ENCODE results near the gene PDXDC1.
"Not testable (repeated sequence)": the region's sequence is repeated elsewhere in the genome, so short reads cannot be mapped to it uniquely, and the experiment has no call there.

Gene PDXDC1

GRCh38 chr16:15008647-15009046 lies 33.8 kb downstream of the PDXDC1 start:
- DNase-seq (ENCODE audit: low read depth in 2 of 2, low spot score in 1 of 2): not testable (repeated sequence)

DNA sequence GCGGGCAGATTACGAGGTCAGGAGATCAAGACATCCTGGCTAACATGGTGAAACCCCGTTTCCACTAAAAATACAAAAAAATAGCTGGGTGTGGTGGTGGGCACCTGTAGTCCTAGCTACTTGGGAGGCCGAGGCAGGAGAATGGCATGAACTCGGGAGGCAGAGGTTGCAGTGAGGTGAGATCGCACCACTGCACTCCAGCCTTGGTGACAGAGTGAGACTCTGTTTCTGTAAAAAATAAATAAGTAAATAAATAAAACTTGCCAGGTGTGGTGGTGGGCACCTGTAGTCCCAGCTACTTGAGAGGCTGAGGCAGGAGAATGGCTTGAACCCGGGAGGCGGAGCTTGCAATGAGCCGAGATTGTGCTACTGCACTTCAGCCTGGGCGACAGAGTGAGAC lies 38.1 kb downstream of the PDXDC1 start:
- DNase-seq (ENCODE audit: low read depth in 2 of 2, low spot score in 1 of 2): not testable (repeated sequence)

- DNase-seq (ENCODE audit: low read depth in 2 of 2, low spot score in 1 of 2): not testable (repeated sequence)
Observed at GRCh38 chr16:15015671-15016070, 40.8 kb downstream of the PDXDC1 start.

- DNase-seq (ENCODE audit: low read depth in 2 of 2, low spot score in 1 of 2): not testable (repeated sequence)
Observed at GRCh38 chr16:15016354-15016753, 41.5 kb downstream of the PDXDC1 start.

DNA sequence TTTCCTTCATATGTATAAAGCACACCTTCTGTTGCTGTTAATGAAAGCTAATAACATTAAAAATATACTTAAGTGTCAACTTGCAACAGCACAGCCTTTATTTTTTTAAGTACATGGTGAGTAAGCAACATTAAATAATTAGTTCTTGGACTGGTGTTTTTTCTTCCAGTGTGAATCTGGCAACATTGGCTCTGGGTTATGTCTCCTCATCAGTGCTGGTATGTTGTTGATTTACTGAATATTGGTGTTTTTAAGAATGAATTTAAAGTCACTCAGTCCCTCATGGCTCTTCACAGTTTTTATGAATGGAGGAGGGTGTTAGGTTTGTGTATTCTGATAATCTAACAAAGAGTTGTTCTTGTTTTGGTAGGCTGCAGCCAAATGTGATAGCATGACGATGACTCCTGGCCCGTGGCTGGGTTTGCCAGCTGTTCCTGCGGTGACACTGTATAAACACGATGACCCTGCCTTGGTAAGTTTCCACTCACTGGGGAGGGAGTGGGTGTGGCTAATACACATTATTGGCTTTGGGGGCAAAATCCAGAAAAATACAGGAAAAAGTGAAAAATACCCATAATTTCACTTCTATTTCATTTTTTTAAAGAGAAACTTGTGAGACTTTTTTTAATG lies 42.2 kb downstream of the PDXDC1 start:
- not testable (repeated sequence) for DNase-seq (ENCODE audit: low read depth in 2 of 2, low spot score in 1 of 2)

DNA sequence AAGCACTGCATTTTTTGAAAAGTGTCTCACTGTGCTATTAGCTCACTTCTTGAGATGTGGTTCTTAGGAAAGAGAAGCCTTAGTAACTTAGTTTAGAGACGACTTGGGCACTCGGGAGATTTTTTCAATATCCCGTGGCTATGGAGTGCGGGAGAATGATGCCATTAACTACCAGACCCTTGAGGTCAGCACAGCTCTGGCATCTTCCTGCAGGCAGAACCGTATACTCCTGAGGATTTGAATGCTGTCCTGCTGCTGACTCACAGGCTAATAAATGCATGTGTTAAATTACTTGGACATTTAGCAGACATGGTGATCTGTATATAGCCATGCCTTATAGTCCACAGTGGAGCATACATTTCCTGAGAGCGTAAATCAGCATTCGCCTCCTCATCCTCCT lies 46.6 kb downstream of the PDXDC1 start:
- DNase-seq (ENCODE audit: low read depth in 2 of 2, low spot score in 1 of 2): not testable (repeated sequence)

DNA sequence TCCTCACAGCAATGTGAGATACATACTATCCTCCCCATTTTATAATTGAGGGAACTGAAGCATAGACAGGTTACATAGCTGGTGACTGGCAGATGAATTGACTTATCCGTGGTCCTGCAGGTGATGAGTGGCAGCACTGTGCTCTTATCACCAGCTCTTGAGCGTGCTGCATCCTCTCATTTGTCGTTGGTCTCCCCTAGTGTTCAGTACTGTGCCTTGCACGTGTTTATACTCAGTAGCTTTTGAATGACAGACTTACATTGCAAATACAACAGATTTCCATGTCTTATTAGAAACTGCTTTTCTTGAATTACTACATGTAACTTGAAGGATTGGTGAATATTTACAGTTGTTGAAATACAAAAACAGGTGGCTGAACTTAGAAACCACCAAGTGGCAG lies 47.4 kb downstream of the PDXDC1 start:
- DNase-seq (ENCODE audit: low read depth in 2 of 2, low spot score in 1 of 2): peak in 1 of 2 donors; percentile 15

DNA sequence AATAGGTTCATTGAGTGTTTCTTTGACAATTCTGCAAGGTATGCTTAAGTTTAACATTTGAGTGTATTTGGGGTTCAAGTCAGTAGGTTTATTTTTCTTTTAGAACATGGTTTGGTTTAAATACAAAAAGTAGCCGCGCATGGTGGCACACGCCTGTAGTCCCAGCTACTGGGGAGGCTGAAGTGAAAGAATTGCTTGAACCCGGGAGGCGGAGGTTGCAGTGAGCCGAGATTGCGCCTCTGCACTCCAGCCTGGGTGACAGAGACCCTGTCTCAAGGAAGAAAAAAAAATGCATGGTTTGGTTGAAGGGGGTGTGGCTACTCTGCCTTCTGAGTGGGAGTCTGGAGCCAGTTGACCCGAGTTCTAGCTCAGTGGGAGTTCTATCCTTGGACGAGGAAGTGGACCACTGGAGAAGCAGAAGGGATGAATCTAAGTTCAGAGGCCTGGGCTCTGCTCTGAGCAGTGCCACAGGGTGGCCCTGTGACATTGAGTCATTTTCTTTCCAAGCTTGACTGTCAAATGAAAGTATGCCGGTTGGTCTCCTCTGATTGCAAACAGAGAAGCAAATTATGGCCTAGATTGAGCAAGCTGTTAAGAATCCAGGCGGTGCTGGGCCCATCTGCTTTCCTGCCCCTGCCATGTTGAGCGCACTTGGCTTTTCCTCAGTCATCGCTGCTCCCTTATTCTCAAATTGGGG lies 48.7 kb downstream of the PDXDC1 start:
- not testable (repeated sequence) for DNase-seq (ENCODE audit: low read depth in 2 of 2, low spot score in 1 of 2)

- not testable (repeated sequence) for DNase-seq (ENCODE audit: low read depth in 2 of 2, low spot score in 1 of 2)
Observed at GRCh38 chr16:15024858-15025199, 50.0 kb downstream of the PDXDC1 start.

- DNase-seq (ENCODE audit: low read depth in 2 of 2, low spot score in 1 of 2): not testable (repeated sequence)
Observed at GRCh38 chr16:15025234-15025951, 50.6 kb downstream of the PDXDC1 start.

DNA sequence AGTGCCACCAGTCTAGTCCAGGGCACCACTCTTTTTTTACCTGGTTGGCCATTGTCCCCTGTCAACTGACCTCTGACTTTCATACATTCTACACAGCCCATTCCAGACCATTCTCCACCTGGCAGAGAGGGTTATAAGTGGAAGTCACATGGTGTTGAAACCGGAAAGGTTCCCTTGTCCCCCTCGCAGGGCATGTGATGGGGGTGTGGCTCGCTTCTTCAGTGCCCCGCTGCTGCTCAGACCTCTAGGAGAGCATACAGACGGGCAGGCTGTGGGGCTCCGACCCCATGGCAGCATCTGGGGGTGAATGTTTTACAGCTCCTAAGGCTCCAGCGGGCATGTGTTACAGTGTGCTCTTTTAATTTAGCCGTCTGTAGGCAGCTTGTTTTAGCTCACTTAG lies 52.2 kb downstream of the PDXDC1 start:
- not testable (repeated sequence) for DNase-seq (ENCODE audit: low read depth in 2 of 2, low spot score in 1 of 2)

DNA sequence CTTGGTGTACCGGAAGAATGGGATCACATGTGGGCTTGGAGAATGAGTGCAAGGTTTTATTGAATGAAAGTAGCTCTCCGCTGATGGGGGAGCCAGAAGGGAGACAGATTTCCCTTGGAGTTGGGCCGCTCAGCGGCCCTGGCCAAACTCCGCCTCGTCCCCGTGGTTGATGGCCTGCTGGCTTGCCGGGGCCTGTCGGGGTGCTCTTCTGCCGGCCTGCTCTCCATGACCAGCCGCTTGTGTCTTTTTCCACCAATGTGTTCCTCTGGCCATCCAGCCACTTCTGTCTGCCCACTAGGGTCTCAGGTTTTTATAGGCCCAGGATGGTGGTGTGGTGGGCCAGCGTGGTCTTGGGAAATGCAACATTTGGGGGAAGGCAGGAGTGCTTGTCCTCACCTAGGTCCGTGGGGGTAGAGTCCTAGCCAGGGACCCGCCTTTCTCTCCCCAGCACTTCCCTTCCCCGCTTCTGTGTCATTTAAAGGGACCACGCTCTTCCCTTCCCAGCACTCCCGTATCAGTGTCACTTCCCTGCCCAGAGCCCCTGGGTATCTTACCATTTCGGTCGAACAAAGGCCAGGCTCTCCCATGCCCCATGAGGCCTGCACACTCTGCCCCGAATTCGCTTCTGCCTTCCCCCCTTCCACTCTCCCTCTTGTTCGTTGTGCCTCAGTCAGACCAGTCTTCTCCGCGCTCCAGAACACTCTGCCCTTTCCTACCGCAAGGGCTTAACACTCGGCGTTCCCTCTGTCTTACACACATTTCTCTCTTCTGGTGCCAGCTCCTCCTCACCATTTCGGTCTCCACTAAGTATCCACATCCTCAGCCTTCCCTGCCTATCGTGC lies 52.9 kb downstream of the PDXDC1 start:
- not testable (repeated sequence) for DNase-seq (ENCODE audit: low read depth in 2 of 2, low spot score in 1 of 2)

DNA sequence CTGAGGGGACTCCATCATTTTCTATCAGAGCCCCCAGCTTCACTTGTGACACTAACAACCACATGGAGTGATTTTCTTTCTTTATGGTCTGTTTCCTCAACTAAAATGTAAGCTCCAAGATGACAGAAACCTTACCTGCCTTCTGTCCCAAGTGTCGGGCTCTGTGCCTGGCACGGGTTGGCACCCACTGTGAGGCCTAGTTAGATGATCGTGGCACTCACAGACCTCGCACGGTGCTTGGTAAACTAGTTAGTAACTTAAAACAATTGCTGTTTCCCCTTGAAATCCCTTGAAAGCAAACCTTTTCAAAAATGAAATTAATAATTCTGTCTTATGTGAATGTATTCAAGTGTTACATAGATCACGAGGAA lies 53.5 kb downstream of the PDXDC1 start:
- DNase-seq (ENCODE audit: low read depth in 2 of 2, low spot score in 1 of 2): not testable (repeated sequence)

DNA sequence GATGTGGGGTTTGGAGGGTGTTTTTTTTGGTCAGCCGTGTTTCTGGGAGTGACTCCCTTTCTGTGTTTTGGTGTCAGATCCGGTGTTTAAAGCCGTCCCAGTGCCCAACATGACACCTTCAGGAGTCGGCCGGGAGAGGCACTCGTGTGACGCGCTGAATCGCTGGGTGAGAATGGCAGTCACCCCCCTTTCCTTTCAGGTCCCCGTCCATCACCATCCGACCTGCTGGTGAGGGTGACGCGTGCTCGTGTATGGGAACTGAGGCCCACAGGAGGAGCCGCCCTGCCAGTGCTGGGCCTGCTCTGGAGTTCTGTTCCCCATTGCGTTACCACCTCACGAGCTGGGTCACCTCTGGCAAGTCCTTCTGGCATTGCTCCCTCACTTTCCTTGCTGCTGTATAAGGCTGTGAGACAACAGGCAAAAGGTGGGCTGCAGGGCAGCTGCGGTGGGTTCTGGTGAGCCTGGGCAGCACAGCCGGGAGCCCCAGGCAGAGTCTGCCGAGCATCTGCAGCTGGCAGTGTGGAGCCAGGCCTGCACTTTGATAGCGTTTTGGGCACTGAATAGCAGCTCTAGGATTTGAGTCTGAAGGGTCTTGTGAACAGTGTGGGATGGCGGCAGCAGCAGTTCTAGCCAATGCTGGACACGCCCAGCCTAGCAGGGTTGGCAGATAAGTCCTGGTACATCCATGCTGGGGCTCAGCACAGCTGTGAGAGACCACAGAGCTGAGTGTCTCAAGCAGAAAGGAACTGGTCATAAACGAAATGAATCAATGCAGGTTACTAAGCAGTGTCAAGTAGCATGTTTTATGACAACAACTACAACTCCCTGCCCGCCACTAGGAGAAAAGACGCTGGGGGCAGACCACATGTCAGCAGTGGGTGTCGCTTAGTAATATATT lies 54.2 kb downstream of the PDXDC1 start:
- not testable (repeated sequence) for DNase-seq (ENCODE audit: low read depth in 2 of 2, low spot score in 1 of 2)

DNA sequence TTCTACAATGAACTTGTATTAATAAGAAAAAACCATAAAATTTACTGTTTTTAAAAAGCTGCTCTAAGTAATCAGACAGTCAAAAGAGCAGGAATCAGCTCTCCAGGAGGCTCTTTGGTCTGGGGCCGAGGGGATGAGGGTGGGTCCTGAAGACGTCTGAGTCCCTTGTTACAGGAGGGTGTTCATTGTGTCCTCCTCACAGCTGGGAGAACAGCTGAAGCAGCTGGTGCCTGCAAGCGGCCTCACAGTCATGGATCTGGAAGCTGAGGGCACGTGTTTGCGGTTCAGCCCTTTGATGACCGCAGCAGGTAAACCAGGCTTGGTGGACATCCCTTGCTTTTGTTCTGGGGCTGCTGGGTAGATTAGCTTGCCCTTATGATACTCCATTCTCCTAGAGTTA lies 54.9 kb downstream of the PDXDC1 start:
- DNase-seq (ENCODE audit: low read depth in 2 of 2, low spot score in 1 of 2): not testable (repeated sequence)

DNA sequence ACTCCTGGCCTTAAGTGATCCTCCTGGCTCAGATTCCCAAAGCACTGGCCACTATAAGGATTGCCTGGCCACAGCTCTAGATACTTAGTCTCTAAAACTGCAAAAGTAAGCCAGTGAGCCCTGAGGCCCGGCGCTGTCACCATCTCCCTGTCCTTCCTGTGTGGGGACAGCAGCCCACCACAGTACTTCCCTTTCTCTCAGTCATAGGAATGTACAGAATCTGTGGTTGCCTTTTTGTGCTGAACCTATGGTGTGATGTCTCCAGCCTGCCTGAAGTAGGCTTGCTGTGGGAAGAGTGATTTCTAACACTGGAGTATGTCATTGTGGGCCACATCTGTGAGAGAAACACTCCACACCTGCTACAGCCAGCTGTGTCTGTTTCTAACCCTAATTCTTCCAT lies 56.4 kb downstream of the PDXDC1 start:
- no peak for DNase-seq (ENCODE audit: low read depth in 2 of 2, low spot score in 1 of 2)

DNA sequence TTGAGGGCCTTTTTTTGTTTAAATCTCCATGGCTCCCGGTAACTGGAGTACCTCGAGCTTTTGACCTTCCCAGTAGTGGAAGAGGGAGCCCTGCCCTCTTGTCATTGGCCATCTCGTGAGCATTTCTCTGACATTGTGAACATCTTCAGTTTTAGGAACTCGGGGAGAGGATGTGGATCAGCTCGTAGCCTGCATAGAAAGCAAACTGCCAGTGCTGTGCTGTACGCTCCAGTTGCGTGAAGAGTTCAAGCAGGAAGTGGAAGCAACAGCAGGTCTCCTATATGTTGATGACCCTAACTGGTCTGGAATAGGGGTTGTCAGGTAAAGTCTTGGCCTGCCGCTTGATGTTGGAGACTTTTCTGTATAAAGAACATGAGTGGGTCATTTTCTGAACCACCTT lies 56.8 kb downstream of the PDXDC1 start:
- no peak for DNase-seq (ENCODE audit: low read depth in 2 of 2, low spot score in 1 of 2)

DNA sequence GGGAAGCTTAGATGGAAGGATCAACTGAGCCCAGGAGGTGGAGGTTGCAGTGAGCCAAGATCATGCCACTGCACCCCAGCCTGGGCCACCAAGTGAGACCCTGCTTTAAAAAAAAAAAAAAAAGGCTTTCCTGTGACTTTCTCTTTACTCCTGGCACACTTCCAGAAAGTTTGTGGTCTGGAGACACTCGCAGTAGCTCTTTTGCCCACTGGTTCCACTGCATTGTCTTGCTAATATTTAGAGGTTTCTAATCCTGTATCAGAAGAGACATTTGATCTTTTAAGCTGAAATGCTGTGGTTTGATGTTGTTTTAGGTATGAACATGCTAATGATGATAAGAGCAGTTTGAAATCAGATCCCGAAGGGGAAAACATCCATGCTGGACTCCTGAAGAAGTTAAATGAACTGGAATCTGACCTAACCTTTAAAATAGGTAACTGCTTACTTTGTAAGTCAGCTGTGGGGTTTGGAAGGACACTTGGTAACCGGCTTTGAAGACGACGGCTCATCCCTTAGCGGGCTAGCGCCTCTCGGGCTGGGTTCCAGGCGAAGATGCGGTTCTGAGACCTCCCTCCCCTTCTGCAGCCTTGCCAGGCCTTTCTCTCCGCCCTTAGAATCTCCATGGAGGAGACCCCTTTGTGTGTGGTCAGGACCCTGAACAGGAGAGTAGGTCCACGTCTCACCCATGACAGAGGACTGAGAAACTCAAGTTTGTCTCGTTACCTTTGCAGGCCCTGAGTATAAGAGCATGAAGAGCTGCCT lies 57.9 kb downstream of the PDXDC1 start:
- DNase-seq (ENCODE audit: low read depth in 2 of 2, low spot score in 1 of 2): no peak

DNA sequence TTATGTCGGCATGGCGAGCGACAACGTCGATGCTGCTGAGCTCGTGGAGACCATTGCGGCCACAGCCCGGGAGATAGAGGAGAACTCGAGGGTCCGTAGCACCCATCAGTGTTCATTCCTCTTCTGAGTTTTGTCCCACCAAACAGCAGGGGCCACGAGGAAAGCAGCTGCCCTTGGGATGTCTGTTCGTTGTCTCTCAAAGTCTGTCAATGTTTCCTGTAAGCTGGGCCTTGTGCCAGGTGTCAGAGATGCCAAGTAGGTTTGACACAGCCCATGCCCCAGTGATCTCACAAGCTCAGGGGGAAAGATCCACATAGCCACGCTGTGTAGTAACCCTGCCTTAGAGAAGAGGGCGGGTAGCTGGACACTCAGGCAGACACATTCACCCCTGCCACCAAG lies 58.5 kb downstream of the PDXDC1 start:
- no peak for DNase-seq (ENCODE audit: low read depth in 2 of 2, low spot score in 1 of 2)

Data from stimulated activated CD8-positive, alpha-beta memory T cell treated with anti-CD3 and anti-CD28 coated beads, Interleukin-4, amount 100 ng/mL, for 4 hours (primary cell).